ENCODE results near the gene TBX2. TPM values are rescaled to one million over a fixed set of nuclear protein-coding genes. Genes with fewer than 3 reads are reported as not detected.

Gene TBX2
- total and polyA plus RNA-seq, 2 of the 13 experiments (the other 11 are each of a cell fraction or from before 2014, with no cell fraction given) = 2.8 to 15.3 TPM

DNA sequence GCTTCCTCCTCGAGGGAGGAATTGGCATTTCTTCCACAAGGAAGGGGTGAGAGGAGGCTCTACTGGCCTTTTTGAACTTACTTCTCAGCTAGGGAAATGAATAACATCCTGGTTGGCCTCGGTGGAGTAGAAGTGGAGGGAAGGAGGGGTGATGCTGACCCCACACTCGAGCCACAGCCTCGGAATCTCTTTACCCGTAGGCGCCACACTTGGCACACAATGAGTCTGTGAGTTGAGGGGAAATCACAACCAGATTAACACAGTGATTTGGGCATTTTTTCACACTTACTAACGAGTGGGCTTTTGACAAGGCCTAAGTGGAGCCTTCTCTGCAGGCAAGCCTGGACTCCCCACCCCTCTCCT is 47.3 kb upstream of the TBX2 start:
- no TSS peak for BruUV-seq (replicated peaks)
- Histone ChIP-seq H3K4me3 (replicated peaks in 1 of 3; ENCODE audit: insufficient read depth in 1 of 3, low read depth in 2 of 3, low read length in 3 of 3) (no peak overlapping the region), H3K27me3 (ENCODE audit: control insufficient read depth in 1 of 2, insufficient read depth in 2 of 2, low read length in 2 of 2) (no peaks in the 10 kb centered on the region), H3K79me2 (ENCODE audit: insufficient read depth, low read length) (no peaks in the 10 kb centered on the region), H3K9me3 (ENCODE audit: low read length) (no peaks in the 10 kb centered on the region), H3K4me2 (ENCODE audit: low read depth, low read length) (no peak overlapping the region), H3K36me3 (replicated peaks in 1 of 2; ENCODE audit: control insufficient read depth in 1 of 2, insufficient read depth in 2 of 2, low read length in 2 of 2) (no peaks in the 10 kb centered on the region), H3K4me1 (ENCODE audit: insufficient read depth, low read length) (peaks cover 60% of the 10 kb centered on the region), H2AFZ (ENCODE audit: low read length) (no peak overlapping the region), H3K27ac (ENCODE audit: extremely low read length, insufficient read depth, low read length) (no peak overlapping the region), H3K9ac (ENCODE audit: insufficient read depth, low read depth, low read length) (no peak overlapping the region), H4K20me1 (ENCODE audit: insufficient read depth, low read length) (no peaks in the 10 kb centered on the region)
- CTCF ChIA-PET (ENCODE audit: low intra/inter-chr PET ratio, low total read pairs) = no interaction called here
- TF ChIP-seq NRL (CRISPR knock-in tag; IDR thresholded peaks at IDR 0.05; ENCODE audit: borderline replicate concordance) (no peak), ZNF180 (CRISPR knock-in tag; IDR thresholded peaks at IDR 0.05; ENCODE audit: borderline replicate concordance, low read depth) (no peak), PHF21A (CRISPR knock-in tag; IDR thresholded peaks at IDR 0.05) (no peak), RFX1 (IDR thresholded peaks at IDR 0.05) (no peak), HNRNPUL1 (IDR thresholded peaks at IDR 0.05; ENCODE audit: low read depth, low read length) (no peak), KLF16 (CRISPR knock-in tag; IDR thresholded peaks at IDR 0.05) (no peak), NFE2L2 (IDR thresholded peaks at IDR 0.05; ENCODE audit: low read length) (no peak), ZNF660 (CRISPR knock-in tag; IDR thresholded peaks at IDR 0.05; ENCODE audit: borderline replicate concordance, low read depth) (no peak), ZNF883 (CRISPR knock-in tag; IDR thresholded peaks at IDR 0.05; ENCODE audit: not compliant biosample characterization) (no peak), AGO1 (IDR thresholded peaks at IDR 0.05; ENCODE audit: low read depth, low read length, poor library complexity, severe bottlenecking) (no peak)
- TF ChIP-seq, protein P1, sequence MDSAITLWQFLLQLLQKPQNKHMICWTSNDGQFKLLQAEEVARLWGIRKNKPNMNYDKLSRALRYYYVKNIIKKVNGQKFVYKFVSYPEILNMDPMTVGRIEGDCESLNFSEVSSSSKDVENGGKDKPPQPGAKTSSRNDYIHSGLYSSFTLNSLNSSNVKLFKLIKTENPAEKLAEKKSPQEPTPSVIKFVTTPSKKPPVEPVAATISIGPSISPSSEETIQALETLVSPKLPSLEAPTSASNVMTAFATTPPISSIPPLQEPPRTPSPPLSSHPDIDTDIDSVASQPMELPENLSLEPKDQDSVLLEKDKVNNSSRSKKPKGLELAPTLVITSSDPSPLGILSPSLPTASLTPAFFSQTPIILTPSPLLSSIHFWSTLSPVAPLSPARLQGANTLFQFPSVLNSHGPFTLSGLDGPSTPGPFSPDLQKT (CRISPR knock-in tag; IDR thresholded peaks at IDR 0.05; ENCODE audit: borderline replicate concordance) = no peak
- POLR2A ChIA-PET = interaction anchor here (1.6 kb wide), 1 partner anchor 13 kb away, joined by 4 read pairs; no protein-coding TSS in a partner anchor
- FAIRE-seq = no peak
- intact Hi-C loops (cut with micrococcal nuclease; ENCODE audit: unreplicated experiment) (no loop called here), in situ Hi-C loops (cut with HindIII; ENCODE audit: extremely low pct_ligation_motif_present, low pct_unique_long_range_greater_than_20kb) (no loop called here)
- no peak for DNase-seq (ENCODE audit: low spot score)
- ATAC-seq = no peak
- 84% methylated on average over 7 of the region's 7 CpGs for WGBS (ENCODE audit: low lambda C conversion rate)
